GM19351 (cell line): ENCODE data around the gene RBM34.
"Not testable (repeated sequence)": the region's sequence is repeated elsewhere in the genome, so short reads cannot be mapped to it uniquely, and the experiment has no call there.

Source experiments
- ATAC-seq: cut with Tn5 transposase; IDR thresholded peaks from one replicate; pipeline ENCODE4 v1.9.1; 2021; ENCODE audit warnings: mild to moderate bottlenecking, moderate library complexity; ENCODE audit not compliant: unreplicated experiment

Gene RBM34

GRCh38 chr1:235160957-235161684 lies at the start of gene RBM34:
TSS of gene RBM34 (minus strand) at chr1:235161250. CDS start at chr1:235161226, 24 bp downstream.
- peak; percentile 90 for ATAC-seq

GRCh38 chr1:235207209-235207565 lies 46.1 kb upstream of the RBM34 start:
- ATAC-seq: no peak

GRCh38 chr1:235206533-235207208 lies 45.6 kb upstream of the RBM34 start:
- ATAC-seq: no peak

GRCh38 chr1:235205687-235206086 lies 44.6 kb upstream of the RBM34 start:
- ATAC-seq: no peak

GRCh38 chr1:235203428-235203827 lies 42.4 kb upstream of the RBM34 start:
- no peak for ATAC-seq

- not testable (repeated sequence) for ATAC-seq
These were observed 41.4 kb upstream of the RBM34 start for GRCh38 chr1:235202447-235202846.

GRCh38 chr1:235199441-235199840 lies 38.4 kb upstream of the RBM34 start:
- ATAC-seq: no peak

GRCh38 chr1:235190431-235190830 lies 29.4 kb upstream of the RBM34 start:
- no peak for ATAC-seq

GRCh38 chr1:235187316-235187715 lies 26.3 kb upstream of the RBM34 start:
- no peak for ATAC-seq

- ATAC-seq: no peak
These were observed 20.7 kb upstream of the RBM34 start for GRCh38 chr1:235181561-235182245.

GRCh38 chr1:235180916-235181460 lies 19.9 kb upstream of the RBM34 start:
- no peak for ATAC-seq

- ATAC-seq: no peak
These were observed 15.4 kb upstream of the RBM34 start for GRCh38 chr1:235176486-235176885.

- no peak for ATAC-seq
These were observed 8.9 kb upstream of the RBM34 start for GRCh38 chr1:235169986-235170385.

- ATAC-seq: no peak
These were observed 7.3 kb upstream of the RBM34 start for GRCh38 chr1:235168375-235168774.

- no peak for ATAC-seq
These were observed 756 bp upstream of the RBM34 start for GRCh38 chr1:235161685-235162327.

GRCh38 chr1:235160383-235160956 lies 580 bp downstream of the RBM34 start:
- ATAC-seq: peak; percentile 54

GRCh38 chr1:235159930-235160329 lies 1.1 kb downstream of the RBM34 start:
- not testable (repeated sequence) for ATAC-seq

GRCh38 chr1:235159284-235159683 lies 1.8 kb downstream of the RBM34 start:
- ATAC-seq: not testable (repeated sequence)

GRCh38 chr1:235158680-235159079 lies 2.4 kb downstream of the RBM34 start:
- no peak for ATAC-seq

GRCh38 chr1:235157150-235157549 lies 3.9 kb downstream of the RBM34 start:
- no peak for ATAC-seq

- no peak for ATAC-seq
These were observed 4.3 kb downstream of the RBM34 start for GRCh38 chr1:235156740-235157139.
